ENCODE measurements around the gene MARVELD1.
A peak's percentile ranks its signal among the peaks of the same experiment; 100 is the strongest.

Gene MARVELD1

DNA sequence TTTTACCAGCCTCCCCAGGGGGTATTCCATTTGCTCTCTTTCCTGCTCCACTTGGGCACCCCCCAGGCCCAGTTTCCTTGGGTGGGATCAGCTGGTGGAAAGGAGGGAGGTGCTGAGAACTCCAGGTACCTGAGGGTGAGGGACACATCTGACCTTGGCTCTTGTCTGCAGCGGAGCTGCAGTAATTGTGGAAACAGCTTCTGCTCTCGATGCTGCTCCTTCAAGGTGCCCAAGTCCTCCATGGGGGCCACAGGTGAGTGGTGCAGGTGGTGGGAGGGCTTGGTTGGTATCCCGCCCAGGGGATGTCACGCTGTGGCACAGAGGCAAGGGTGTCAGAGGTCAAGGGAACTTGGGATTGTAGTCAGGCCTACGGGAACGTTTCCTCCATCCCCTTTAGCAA is 43.9 kb downstream of the MARVELD1 start:
- no peak overlapping the region for H2BK15ac ChIP-seq (replicated peaks; ENCODE audit: low read depth)
- H3K27me3 ChIP-seq (ENCODE audit: insufficient read depth, low read length, poor library complexity) = no peaks in the 10 kb centered on the region
- DNase-seq = no peak
- H3K27ac ChIP-seq (ENCODE audit: low read depth, low read length) = no peak overlapping the region
- H3K4ac ChIP-seq (ENCODE audit: low read depth, low read length) = no peak overlapping the region
- H3K23ac ChIP-seq (ENCODE audit: low read length) = no peak overlapping the region
- no peak overlapping the region for H2AK5ac ChIP-seq (ENCODE audit: low read length)
- H3K36me3 ChIP-seq (ENCODE audit: control insufficient read depth, insufficient read depth, low read length) = peaks cover 17% of the 10 kb centered on the region
- H4K8ac ChIP-seq (ENCODE audit: low read depth, low read length) = no peak overlapping the region
- H3K9ac ChIP-seq (ENCODE audit: low read length) = no peak overlapping the region
- H3K4me3 ChIP-seq (ENCODE audit: low read length) = no peak overlapping the region
- H2BK120ac ChIP-seq (ENCODE audit: low read depth, low read length) = no peak overlapping the region
- no peak overlapping the region for H3K4me2 ChIP-seq (ENCODE audit: low read length)
- no peak overlapping the region for H3K56ac ChIP-seq (ENCODE audit: low read length)
- no peaks in the 10 kb centered on the region for H3K79me1 ChIP-seq (ENCODE audit: low read length)
- H3K18ac ChIP-seq (ENCODE audit: low read length) = no peak overlapping the region
- no peaks in the 10 kb centered on the region for H3K4me1 ChIP-seq (ENCODE audit: control insufficient read depth, low read depth, low read length)
- H3K79me2 ChIP-seq (ENCODE audit: control insufficient read depth, insufficient read depth, low read length) = no peaks in the 10 kb centered on the region
- no peak overlapping the region for H4K5ac ChIP-seq (ENCODE audit: low read length)
- H2BK5ac ChIP-seq (ENCODE audit: low read length) = no peak overlapping the region
- WGBS (ENCODE audit: extremely low coverage, insufficient coverage, low lambda C conversion rate) = no CpG with 5 or more reads among the region's 6 CpGs

DNA sequence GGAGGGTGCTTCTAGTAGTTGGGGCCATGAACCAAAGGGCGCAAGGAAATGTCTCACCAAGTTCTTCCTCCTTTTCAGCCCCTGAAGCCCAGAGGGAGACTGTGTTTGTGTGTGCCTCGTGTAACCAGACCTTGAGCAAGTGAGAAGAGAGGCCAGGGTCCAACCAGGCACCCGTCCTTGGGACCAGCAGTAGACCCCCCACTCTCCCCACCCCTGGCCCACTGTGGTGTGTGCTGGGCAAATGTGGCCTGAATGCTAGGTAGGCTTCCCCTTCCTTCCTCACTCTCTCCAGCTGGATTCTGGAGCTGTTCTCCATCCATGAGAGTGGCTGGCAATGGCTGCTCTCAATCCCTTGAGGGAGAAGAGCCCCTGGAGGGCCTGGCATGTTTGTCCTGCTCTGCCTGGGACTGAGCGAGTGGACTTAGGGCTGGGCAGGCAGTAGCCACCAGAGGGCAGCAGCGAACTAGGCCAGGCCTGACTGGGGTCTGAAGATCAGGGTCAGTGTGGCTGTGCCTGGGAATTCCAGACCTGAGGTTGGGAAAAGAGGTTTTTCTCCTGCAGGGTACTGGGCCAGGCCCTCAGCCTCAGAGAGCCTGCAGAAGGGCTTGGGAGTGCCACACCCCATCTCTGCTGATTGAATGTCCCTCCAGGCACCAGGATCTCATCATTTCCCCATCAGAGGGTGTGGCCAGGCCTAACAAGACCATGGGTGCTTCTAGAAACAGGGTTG is 45.8 kb downstream of the MARVELD1 start:
- WGBS (ENCODE audit: extremely low coverage, insufficient coverage, low lambda C conversion rate) = no CpG with 5 or more reads among the region's 5 CpGs
- Histone ChIP-seq H3K36me3 (ENCODE audit: control insufficient read depth, insufficient read depth, low read length) (peaks cover 17% of the 10 kb centered on the region), H4K8ac (ENCODE audit: low read depth, low read length) (no peak overlapping the region), H3K79me1 (ENCODE audit: low read length) (no peaks in the 10 kb centered on the region), H3K18ac (ENCODE audit: low read length) (no peak overlapping the region), H3K9ac (ENCODE audit: low read length) (no peak overlapping the region), H3K4ac (ENCODE audit: low read depth, low read length) (no peak overlapping the region), H3K23ac (ENCODE audit: low read length) (no peak overlapping the region), H3K27ac (ENCODE audit: low read depth, low read length) (no peak overlapping the region), H2AK5ac (ENCODE audit: low read length) (no peak overlapping the region), H2BK15ac (replicated peaks; ENCODE audit: low read depth) (no peak overlapping the region), H3K79me2 (ENCODE audit: control insufficient read depth, insufficient read depth, low read length) (no peaks in the 10 kb centered on the region), H2BK5ac (ENCODE audit: low read length) (no peak overlapping the region), H2BK120ac (ENCODE audit: low read depth, low read length) (no peak overlapping the region), H3K4me2 (ENCODE audit: low read length) (no peak overlapping the region), H3K27me3 (ENCODE audit: insufficient read depth, low read length, poor library complexity) (no peaks in the 10 kb centered on the region), H3K4me1 (ENCODE audit: control insufficient read depth, low read depth, low read length) (no peaks in the 10 kb centered on the region), H4K5ac (ENCODE audit: low read length) (no peak overlapping the region), H3K4me3 (ENCODE audit: low read length) (no peak overlapping the region), H3K56ac (ENCODE audit: low read length) (no peak overlapping the region)
- DNase-seq = peak; percentile 88

DNA sequence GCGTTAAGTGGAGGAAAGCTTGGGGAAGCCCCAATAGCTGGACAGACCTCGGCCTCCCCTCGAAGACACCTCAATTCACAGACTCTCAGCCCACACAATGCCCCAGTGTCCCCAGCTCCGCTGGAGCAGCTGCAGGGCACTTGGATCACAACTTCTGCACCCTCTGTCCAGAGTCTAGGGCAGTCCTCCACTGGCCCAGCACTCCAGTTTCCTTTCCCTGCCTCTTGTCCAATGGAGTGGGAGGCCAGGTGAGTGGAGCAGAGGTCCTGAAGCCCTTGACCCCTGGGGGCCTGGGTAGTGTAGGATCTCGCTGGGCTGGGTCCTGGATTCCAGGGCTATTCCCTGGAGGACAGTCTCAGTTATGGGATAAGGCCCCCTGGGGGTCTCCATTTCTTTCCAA is 46.4 kb downstream of the MARVELD1 start:
- WGBS (ENCODE audit: extremely low coverage, insufficient coverage, low lambda C conversion rate) = no CpG with 5 or more reads among the region's 5 CpGs
- no peak overlapping the region for H3K9ac ChIP-seq (ENCODE audit: low read length)
- no peaks in the 10 kb centered on the region for H3K4me1 ChIP-seq (ENCODE audit: control insufficient read depth, low read depth, low read length)
- no peak overlapping the region for H3K4ac ChIP-seq (ENCODE audit: low read depth, low read length)
- no peak overlapping the region for H2AK5ac ChIP-seq (ENCODE audit: low read length)
- H4K8ac ChIP-seq (ENCODE audit: low read depth, low read length) = no peak overlapping the region
- H2BK15ac ChIP-seq (replicated peaks; ENCODE audit: low read depth) = no peak overlapping the region
- DNase-seq = no peak
- peaks cover 12% of the 10 kb centered on the region for H3K36me3 ChIP-seq (ENCODE audit: control insufficient read depth, insufficient read depth, low read length)
- H4K5ac ChIP-seq (ENCODE audit: low read length) = no peak overlapping the region
- no peak overlapping the region for H3K4me3 ChIP-seq (ENCODE audit: low read length)
- H3K79me1 ChIP-seq (ENCODE audit: low read length) = no peaks in the 10 kb centered on the region
- no peak overlapping the region for H3K27ac ChIP-seq (ENCODE audit: low read depth, low read length)
- no peaks in the 10 kb centered on the region for H3K79me2 ChIP-seq (ENCODE audit: control insufficient read depth, insufficient read depth, low read length)
- no peak overlapping the region for H3K23ac ChIP-seq (ENCODE audit: low read length)
- H3K27me3 ChIP-seq (ENCODE audit: insufficient read depth, low read length, poor library complexity) = no peaks in the 10 kb centered on the region
- H2BK5ac ChIP-seq (ENCODE audit: low read length) = no peak overlapping the region
- H2BK120ac ChIP-seq (ENCODE audit: low read depth, low read length) = no peak overlapping the region
- H3K18ac ChIP-seq (ENCODE audit: low read length) = no peak overlapping the region
- H3K56ac ChIP-seq (ENCODE audit: low read length) = no peak overlapping the region
- H3K4me2 ChIP-seq (ENCODE audit: low read length) = no peak overlapping the region

DNA sequence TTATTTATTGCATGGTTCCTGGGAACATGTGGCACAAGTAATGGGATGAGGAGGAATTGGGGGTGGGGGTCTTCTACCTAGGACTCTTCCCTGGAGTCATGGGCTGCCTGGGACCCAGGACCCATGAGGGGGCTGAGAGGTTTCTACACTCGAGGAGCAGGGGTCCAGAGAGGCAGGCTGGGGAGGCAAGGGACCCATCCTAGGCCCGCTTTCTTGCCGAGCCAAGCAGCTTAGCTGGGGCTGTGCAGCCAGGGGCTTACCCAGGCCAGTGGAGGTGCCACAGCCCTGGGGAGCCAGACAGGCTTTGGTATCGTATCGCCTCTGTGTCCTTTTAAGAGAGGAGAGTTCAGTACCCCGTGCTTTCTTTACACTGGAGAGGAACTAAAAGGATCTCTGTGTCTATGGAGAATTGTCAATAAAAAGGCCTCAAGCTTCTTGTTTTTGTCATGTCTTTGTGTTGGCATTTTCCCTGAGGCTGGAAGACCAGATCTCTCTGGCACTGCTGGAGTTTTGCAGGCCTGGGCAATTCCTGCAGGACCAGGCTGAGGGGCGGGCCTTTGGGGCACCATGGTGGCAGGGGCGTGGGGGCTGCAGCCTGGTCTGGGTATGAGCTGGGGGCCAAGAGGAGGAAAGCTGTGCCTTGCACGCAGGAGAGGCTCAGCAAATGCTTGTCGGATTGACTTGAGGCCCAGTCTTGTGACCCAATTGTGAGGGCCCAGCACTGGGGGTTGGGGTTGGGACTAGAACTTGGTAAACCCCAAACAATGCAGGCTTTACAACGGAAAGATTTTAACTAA is 47.1 kb downstream of the MARVELD1 start:
- Histone ChIP-seq H3K4me3 (ENCODE audit: low read length) (no peak overlapping the region), H2BK5ac (ENCODE audit: low read length) (no peak overlapping the region), H3K23ac (ENCODE audit: low read length) (no peak overlapping the region), H3K4me1 (ENCODE audit: control insufficient read depth, low read depth, low read length) (no peaks in the 10 kb centered on the region), H3K4me2 (ENCODE audit: low read length) (no peak overlapping the region), H3K4ac (ENCODE audit: low read depth, low read length) (no peak overlapping the region), H2AK5ac (ENCODE audit: low read length) (no peak overlapping the region), H3K56ac (ENCODE audit: low read length) (no peak overlapping the region), H3K9ac (ENCODE audit: low read length) (no peak overlapping the region), H3K18ac (ENCODE audit: low read length) (no peak overlapping the region), H3K27me3 (ENCODE audit: insufficient read depth, low read length, poor library complexity) (no peaks in the 10 kb centered on the region), H3K79me2 (ENCODE audit: control insufficient read depth, insufficient read depth, low read length) (no peaks in the 10 kb centered on the region), H3K27ac (ENCODE audit: low read depth, low read length) (no peak overlapping the region), H4K5ac (ENCODE audit: low read length) (no peak overlapping the region), H3K79me1 (ENCODE audit: low read length) (no peaks in the 10 kb centered on the region), H3K36me3 (ENCODE audit: control insufficient read depth, insufficient read depth, low read length) (peaks cover 12% of the 10 kb centered on the region), H2BK120ac (ENCODE audit: low read depth, low read length) (no peak overlapping the region), H2BK15ac (replicated peaks; ENCODE audit: low read depth) (no peak overlapping the region), H4K8ac (ENCODE audit: low read depth, low read length) (no peak overlapping the region)
- WGBS (ENCODE audit: extremely low coverage, insufficient coverage, low lambda C conversion rate) = no CpG with 5 or more reads among the region's 11 CpGs
- no peak for DNase-seq

DNA sequence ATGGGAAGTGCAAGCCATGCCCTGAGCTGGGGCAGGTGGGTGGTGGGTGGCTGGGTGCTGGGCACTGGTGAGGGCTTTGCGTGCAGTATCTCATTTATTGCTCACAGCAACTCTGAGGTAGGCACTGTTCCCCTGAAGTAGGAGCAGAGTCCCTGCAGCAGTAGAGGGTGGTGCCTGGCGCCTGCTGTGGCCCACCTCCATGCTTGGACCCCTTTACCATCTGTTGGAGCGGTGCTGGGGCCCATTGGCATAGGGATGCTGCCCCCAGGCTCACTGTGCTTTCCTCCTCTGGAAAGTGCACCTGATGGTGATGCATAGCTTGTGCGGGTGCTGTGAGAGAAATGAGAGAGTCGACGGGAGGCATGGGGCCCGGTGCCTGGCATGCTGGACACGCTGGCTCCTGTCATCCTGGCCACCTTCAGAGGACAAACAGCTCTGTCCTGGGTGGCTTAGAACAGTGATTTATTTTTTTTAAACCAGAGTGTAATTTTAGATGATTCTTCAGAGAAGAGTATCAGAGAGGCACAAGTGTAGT is 47.9 kb downstream of the MARVELD1 start:
- no peaks in the 10 kb centered on the region for H3K27me3 ChIP-seq (ENCODE audit: insufficient read depth, low read length, poor library complexity)
- WGBS (ENCODE audit: extremely low coverage, insufficient coverage, low lambda C conversion rate) = no CpG with 5 or more reads among the region's 8 CpGs
- H2AK5ac ChIP-seq (ENCODE audit: low read length) = no peak overlapping the region
- no peaks in the 10 kb centered on the region for H3K4me1 ChIP-seq (ENCODE audit: control insufficient read depth, low read depth, low read length)
- H4K5ac ChIP-seq (ENCODE audit: low read length) = no peak overlapping the region
- no peak overlapping the region for H4K8ac ChIP-seq (ENCODE audit: low read depth, low read length)
- H3K23ac ChIP-seq (ENCODE audit: low read length) = no peak overlapping the region
- no peak overlapping the region for H3K4ac ChIP-seq (ENCODE audit: low read depth, low read length)
- no peak for DNase-seq
- no peak overlapping the region for H2BK120ac ChIP-seq (ENCODE audit: low read depth, low read length)
- H3K79me2 ChIP-seq (ENCODE audit: control insufficient read depth, insufficient read depth, low read length) = no peaks in the 10 kb centered on the region
- H2BK5ac ChIP-seq (ENCODE audit: low read length) = no peak overlapping the region
- H3K56ac ChIP-seq (ENCODE audit: low read length) = no peak overlapping the region
- peaks cover 8% of the 10 kb centered on the region for H3K36me3 ChIP-seq (ENCODE audit: control insufficient read depth, insufficient read depth, low read length)
- H3K9ac ChIP-seq (ENCODE audit: low read length) = no peak overlapping the region
- no peak overlapping the region for H2BK15ac ChIP-seq (replicated peaks; ENCODE audit: low read depth)
- no peak overlapping the region for H3K4me2 ChIP-seq (ENCODE audit: low read length)
- no peak overlapping the region for H3K4me3 ChIP-seq (ENCODE audit: low read length)
- no peak overlapping the region for H3K27ac ChIP-seq (ENCODE audit: low read depth, low read length)
- no peaks in the 10 kb centered on the region for H3K79me1 ChIP-seq (ENCODE audit: low read length)
- H3K18ac ChIP-seq (ENCODE audit: low read length) = no peak overlapping the region
